ENCODE data around the gene FAM163A.

FAM163A gene

GRCh38 chr1:179708434-179709195, 34.5 kb upstream of the FAM163A start:
- peaks cover 0 to 5% of the 10 kb centered on the region in 2 donors for H3K27me3 ChIP-seq
- TF ChIP-seq CTCF (IDR thresholded peaks at IDR 0.05): no peak
- H3K27ac ChIP-seq: no peak overlapping the region
- H3K9me3 ChIP-seq: no peaks in the 10 kb centered on the region
- H3K36me3 ChIP-seq: no peaks in the 10 kb centered on the region
- H3K4me3 ChIP-seq: no peak overlapping the region
- intact Hi-C loops (cut with DNase I; ENCODE audit: low total_unique reads): loop anchor here (5.0 kb wide), 1 partner anchor 104 kb away; no protein-coding TSS in a partner anchor
- no peak for DNase-seq
- H3K4me1 ChIP-seq: no peaks in the 10 kb centered on the region

DNA sequence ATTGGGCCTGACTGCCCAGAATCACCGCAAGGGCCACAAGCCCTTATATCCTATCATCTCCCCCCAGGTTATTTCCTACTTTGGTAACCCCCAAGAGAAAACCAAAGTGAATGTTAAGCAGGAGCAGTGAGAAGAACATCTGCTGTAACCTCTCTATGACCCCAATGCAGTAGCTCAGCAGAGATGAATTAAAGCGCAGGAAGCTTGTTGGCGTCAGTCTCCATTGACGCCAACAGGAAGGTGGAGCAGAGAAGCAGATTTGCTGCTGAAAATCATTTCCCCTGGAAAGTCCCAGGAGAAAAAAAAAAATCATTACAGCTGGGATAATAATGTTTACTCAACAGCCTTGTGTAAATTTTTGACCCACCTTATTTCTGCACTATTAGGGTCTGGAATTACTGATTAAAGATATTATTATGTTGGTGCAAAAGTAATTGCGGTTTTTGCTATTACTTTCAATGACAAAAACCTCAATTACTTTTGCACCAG, 33.2 kb upstream of the FAM163A start:
- H3K27me3 ChIP-seq: peaks cover 0 to 2% of the 10 kb centered on the region in 2 donors
- H3K9me3 ChIP-seq: peaks cover 0 to 10% (median 9%) of the 10 kb centered on the region in 3 donors
- no peak for TF ChIP-seq CTCF (IDR thresholded peaks at IDR 0.05)
- DNase-seq: no peak
- no peak overlapping the region for H3K27ac ChIP-seq
- no peaks in the 10 kb centered on the region for H3K4me1 ChIP-seq
- H3K36me3 ChIP-seq: no peaks in the 10 kb centered on the region
- H3K4me3 ChIP-seq: no peak overlapping the region
- intact Hi-C loops (cut with DNase I; ENCODE audit: low total_unique reads): loop anchor here (5.0 kb wide), 1 partner anchor 102 kb away; no protein-coding TSS in a partner anchor

DNA sequence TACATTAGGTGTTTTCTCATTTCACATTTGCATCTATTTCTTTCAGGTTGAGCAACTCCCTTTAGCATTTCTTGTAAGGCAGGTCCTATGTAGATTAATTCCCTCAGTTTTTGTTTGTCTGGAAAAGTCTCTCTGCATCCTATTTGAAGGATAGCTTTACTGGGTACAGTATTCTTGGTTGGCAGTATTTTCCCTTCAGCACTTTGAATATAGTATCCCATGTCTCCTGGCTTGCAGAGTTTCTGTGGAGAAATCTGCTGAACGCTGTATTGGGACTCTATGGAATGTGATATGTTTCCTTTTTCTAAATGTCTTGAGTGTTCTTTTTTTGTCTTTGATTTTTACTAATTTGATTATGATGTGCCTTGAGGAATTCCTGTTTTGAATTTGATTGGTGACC, 28.9 kb upstream of the FAM163A start:
- no peak for DNase-seq
- Histone ChIP-seq H3K27me3 (no peaks in the 10 kb centered on the region), H3K4me3 (no peak overlapping the region), H3K27ac (no peak overlapping the region), H3K9me3 (peaks cover 0 to 27% (median 25%) of the 10 kb centered on the region in 3 donors), H3K4me1 (no peaks in the 10 kb centered on the region), H3K36me3 (no peaks in the 10 kb centered on the region)
- TF ChIP-seq CTCF (IDR thresholded peaks at IDR 0.05): no peak
- intact Hi-C loops (cut with DNase I; ENCODE audit: low total_unique reads): no loop called here

DNA sequence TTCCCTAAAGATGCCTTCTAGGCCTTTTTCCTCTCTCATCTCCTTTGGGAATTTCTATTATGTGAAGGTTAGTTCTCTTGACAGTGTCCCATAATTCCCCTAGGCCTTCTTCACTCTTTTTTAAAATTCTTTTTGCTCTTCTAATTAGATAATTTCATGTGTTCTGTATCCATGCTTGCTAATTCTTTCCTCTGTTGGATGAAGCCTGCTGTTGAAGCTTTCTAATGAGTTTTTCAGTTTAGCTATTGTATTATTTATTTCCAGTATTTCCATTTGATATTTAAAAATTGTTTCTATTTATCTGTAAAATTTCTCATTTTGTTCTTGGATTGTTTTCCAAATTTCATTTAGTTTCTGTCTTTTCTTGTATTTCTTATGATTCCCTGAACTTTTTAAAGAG, 28.5 kb upstream of the FAM163A start:
- H3K4me1 ChIP-seq: no peaks in the 10 kb centered on the region
- DNase-seq: no peak
- peaks cover 0 to 29% (median 25%) of the 10 kb centered on the region in 3 donors for H3K9me3 ChIP-seq
- H3K27ac ChIP-seq: no peak overlapping the region
- intact Hi-C loops (cut with DNase I; ENCODE audit: low total_unique reads): no loop called here
- TF ChIP-seq CTCF (IDR thresholded peaks at IDR 0.05): no peak
- H3K36me3 ChIP-seq: no peaks in the 10 kb centered on the region
- no peaks in the 10 kb centered on the region for H3K27me3 ChIP-seq
- H3K4me3 ChIP-seq: no peak overlapping the region

DNA sequence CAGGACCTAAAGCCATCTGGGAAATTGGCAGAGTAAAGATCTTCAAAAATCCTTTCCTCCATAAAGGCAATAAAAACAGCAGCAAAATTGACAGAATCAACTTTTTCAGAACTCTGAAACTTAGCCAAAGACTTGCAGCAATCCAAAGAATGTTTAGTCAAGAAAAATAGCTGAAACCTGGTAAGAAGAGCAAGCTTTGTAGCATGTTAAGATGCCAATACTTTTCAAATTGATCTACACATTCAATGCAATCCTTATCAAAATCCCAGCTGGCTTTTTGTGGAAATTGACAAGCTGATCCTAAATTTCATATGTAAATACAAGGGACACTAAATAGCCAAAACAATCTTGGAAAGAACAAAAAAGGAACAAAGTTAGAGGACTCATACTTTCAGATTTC, 23.8 kb upstream of the FAM163A start:
- H3K27me3 ChIP-seq: no peaks in the 10 kb centered on the region
- DNase-seq: no peak
- intact Hi-C loops (cut with DNase I; ENCODE audit: low total_unique reads): no loop called here
- no peak overlapping the region for H3K27ac ChIP-seq
- H3K9me3 ChIP-seq: peaks cover 0 to 43% (median 21%) of the 10 kb centered on the region in 3 donors
- TF ChIP-seq CTCF (IDR thresholded peaks at IDR 0.05): no peak
- H3K4me1 ChIP-seq: no peaks in the 10 kb centered on the region
- H3K4me3 ChIP-seq: no peak overlapping the region
- H3K36me3 ChIP-seq: no peaks in the 10 kb centered on the region
